DOHH2 (cell line): ENCODE results near the gene DDX43.

ENCODE experiments used
- CTCF ChIP-seq: fragments of 200-600 bp; sonication (generic); IDR thresholded peaks from one replicate; pipeline ENCODE4 v1.5.1; 2014; ENCODE audit warnings: antibody characterized with exemption, mild to moderate bottlenecking, low read depth, low read length; ENCODE audit not compliant: poor library complexity, severe bottlenecking
- EZH2phosphoT487 ChIP-seq: fragments of 200-600 bp; sonication (generic); IDR thresholded peaks from 2 replicates; pipeline ENCODE4 v1.6.1; 2017; ENCODE audit warnings: borderline replicate concordance, mild to moderate bottlenecking, antibody characterized with exemption, low read length, moderate library complexity, mixed read lengths

- TF ChIP-seq CTCF = no peak
- no peak for TF ChIP-seq EZH2phosphoT487
These were observed 30.5 kb upstream of the DDX43 start for GRCh38 chr6:73364121-73364520.
